DOHH2 (cell line): ENCODE results near the gene PYURF.
"Not testable (repeated sequence)": the region's sequence is repeated elsewhere in the genome, so short reads cannot be mapped to it uniquely, and the experiment has no call there.

Source experiments
- H3F3A ChIP-seq: fragments of 200-600 bp; sonication (generic), shearing (Covaris generic); 2 replicates; pipeline ENCODE4 v1.6.0; 2016; ENCODE audit warnings: antibody characterized with exemption, mild to moderate bottlenecking; ENCODE audit not compliant: control insufficient read depth, insufficient read depth
- H3K27ac ChIP-seq: fragments of 200-600 bp; sonication (generic); 2 replicates; pipeline ENCODE4 v1.5.1; 2014; ENCODE audit warnings: low read depth, mild to moderate bottlenecking, low read length, moderate library complexity
- H3K27me3 ChIP-seq: fragments of 200-600 bp; sonication (generic); 2 replicates; pipeline ENCODE4 v1.6.1; 2014; ENCODE audit warnings: mild to moderate bottlenecking, low read length, mixed read lengths; ENCODE audit not compliant: control insufficient read depth
- H3K36me3 ChIP-seq: fragments of 200-600 bp; sonication (generic); 2 replicates; pipeline ENCODE4 v1.6.1; 2014; ENCODE audit warnings: mild to moderate bottlenecking, low read length, moderate library complexity, mixed read lengths; ENCODE audit not compliant: control insufficient read depth
- H3K4me1 ChIP-seq: fragments of 200-600 bp; sonication (generic); 2 replicates; pipeline ENCODE4 v1.6.1; 2014; ENCODE audit warnings: mild to moderate bottlenecking, low read length, mixed read lengths; ENCODE audit not compliant: control insufficient read depth
- H3K4me2 ChIP-seq: fragments of 200-600 bp; sonication (generic); 2 replicates; pipeline ENCODE4 v1.6.0; 2014; ENCODE audit warnings: mild to moderate bottlenecking, low read length, moderate library complexity
- H3K4me3 ChIP-seq: fragments of 200-600 bp; sonication (generic); 2 replicates; pipeline ENCODE4 v1.5.1; 2014; ENCODE audit warnings: mild to moderate bottlenecking, low read length, mixed read lengths
- H3K79me2 ChIP-seq: fragments of 200-600 bp; sonication (generic); 2 replicates; pipeline ENCODE4 v1.6.1; 2014; ENCODE audit warnings: mild to moderate bottlenecking, low read length, mixed read lengths; ENCODE audit not compliant: control insufficient read depth
- H3K9me2 ChIP-seq: fragments of 200-600 bp; sonication (generic); replicated peaks from 2 replicates; pipeline ENCODE4 v1.6.1; 2014; ENCODE audit warnings: mild to moderate bottlenecking, low read length, mixed read lengths; ENCODE audit not compliant: control insufficient read depth
- H3K9me3 ChIP-seq: fragments of 200-600 bp; sonication (generic); 2 replicates; pipeline ENCODE4 v1.6.1; 2014; ENCODE audit warnings: antibody characterized with exemption, low read length, mixed read lengths; ENCODE audit not compliant: control insufficient read depth, insufficient read depth
- H4K20me1 ChIP-seq: fragments of 200-600 bp; sonication (generic); 2 replicates; pipeline ENCODE4 v1.6.0; 2014; ENCODE audit warnings: low read depth, mild to moderate bottlenecking, antibody characterized with exemption, low read length, moderate library complexity; ENCODE audit not compliant: control insufficient read depth, insufficient read depth
- EZH2phosphoT487 ChIP-seq: fragments of 200-600 bp; sonication (generic); IDR thresholded peaks from 2 replicates; pipeline ENCODE4 v1.6.1; 2017; ENCODE audit warnings: borderline replicate concordance, mild to moderate bottlenecking, antibody characterized with exemption, low read length, moderate library complexity, mixed read lengths
- TF ChIP-seq, protein P1 (sequence below): fragments of 200-600 bp; sonication (generic); IDR thresholded peaks from one replicate; pipeline ENCODE4 v1.5.1; 2014; ENCODE audit warnings: antibody characterized with exemption, mild to moderate bottlenecking, low read depth, low read length; ENCODE audit not compliant: poor library complexity, severe bottlenecking

PYURF gene

DNA sequence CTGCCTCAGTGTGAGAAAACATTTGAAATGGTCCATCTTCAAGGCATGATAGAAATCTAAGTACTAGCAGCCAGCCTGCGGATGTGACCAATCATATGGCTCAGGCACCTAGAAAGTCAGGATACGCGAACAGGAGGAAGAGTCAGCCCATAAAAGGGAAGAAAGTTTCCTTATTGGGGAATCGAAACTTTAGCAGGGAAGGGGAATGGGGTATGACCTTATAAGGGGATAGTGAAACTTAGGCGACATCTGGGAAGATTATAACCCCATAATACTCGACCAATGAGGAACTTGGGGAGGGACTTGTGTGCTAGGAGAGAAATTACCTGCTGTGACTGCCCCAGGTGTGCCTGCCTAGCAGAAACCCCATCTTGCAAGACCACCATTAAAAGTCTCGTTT is 26.2 kb upstream of the PYURF start:
- H3F3A ChIP-seq: no peaks in the 10 kb centered on the region
- no peak overlapping the region for H3K27ac ChIP-seq
- no peak overlapping the region for H3K4me3 ChIP-seq
- no peaks in the 10 kb centered on the region for H3K9me2 ChIP-seq
- TF ChIP-seq, protein P1, sequence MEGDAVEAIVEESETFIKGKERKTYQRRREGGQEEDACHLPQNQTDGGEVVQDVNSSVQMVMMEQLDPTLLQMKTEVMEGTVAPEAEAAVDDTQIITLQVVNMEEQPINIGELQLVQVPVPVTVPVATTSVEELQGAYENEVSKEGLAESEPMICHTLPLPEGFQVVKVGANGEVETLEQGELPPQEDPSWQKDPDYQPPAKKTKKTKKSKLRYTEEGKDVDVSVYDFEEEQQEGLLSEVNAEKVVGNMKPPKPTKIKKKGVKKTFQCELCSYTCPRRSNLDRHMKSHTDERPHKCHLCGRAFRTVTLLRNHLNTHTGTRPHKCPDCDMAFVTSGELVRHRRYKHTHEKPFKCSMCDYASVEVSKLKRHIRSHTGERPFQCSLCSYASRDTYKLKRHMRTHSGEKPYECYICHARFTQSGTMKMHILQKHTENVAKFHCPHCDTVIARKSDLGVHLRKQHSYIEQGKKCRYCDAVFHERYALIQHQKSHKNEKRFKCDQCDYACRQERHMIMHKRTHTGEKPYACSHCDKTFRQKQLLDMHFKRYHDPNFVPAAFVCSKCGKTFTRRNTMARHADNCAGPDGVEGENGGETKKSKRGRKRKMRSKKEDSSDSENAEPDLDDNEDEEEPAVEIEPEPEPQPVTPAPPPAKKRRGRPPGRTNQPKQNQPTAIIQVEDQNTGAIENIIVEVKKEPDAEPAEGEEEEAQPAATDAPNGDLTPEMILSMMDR: no peak
- no peak for TF ChIP-seq EZH2phosphoT487
- no peaks in the 10 kb centered on the region for H3K36me3 ChIP-seq
- no peak overlapping the region for H3K4me2 ChIP-seq
- H4K20me1 ChIP-seq: no peaks in the 10 kb centered on the region
- no peaks in the 10 kb centered on the region for H3K27me3 ChIP-seq
- no peaks in the 10 kb centered on the region for H3K4me1 ChIP-seq
- H3K9me3 ChIP-seq: no peaks in the 10 kb centered on the region
- H3K79me2 ChIP-seq: no peaks in the 10 kb centered on the region

DNA sequence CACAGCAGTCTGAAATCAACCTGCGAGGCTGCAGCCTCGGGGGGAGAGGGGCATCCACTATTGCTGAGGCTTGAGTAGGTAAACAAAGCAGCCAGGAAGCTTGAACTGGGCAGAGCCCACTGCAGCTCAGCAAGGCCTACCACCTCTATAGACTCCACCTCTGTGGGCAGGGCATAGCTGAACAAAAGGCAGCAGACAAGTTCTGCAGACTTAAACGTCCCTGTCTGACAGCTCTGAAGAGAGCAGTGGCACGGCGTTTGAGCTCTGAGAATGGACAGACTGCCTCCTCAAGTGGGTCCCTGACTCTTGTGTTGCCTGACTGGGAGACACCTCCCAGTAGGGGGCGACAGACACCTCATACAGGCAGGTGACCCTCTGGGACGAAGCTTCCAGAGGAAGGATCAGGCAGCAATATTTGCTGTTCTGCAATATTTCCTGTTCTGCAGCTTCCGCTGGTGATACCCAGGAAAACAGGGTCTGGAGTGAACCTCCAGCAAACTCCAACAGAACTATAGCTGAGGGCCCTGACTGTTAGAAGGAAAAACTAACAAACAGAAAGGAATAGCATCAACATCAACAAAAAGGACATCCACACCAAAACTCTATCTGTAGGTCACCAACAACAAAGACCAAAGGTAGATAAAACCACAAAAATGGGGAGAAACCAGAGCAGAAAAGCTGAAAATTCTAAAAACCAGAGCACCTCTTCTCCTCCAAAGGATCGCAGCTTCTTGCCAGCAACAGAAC is 15.9 kb upstream of the PYURF start:
- not testable (repeated sequence) for H3K9me2 ChIP-seq, H3K36me3 ChIP-seq, H3K4me1 ChIP-seq, H3K9me3 ChIP-seq, H3K79me2 ChIP-seq, H4K20me1 ChIP-seq, H3K27ac ChIP-seq, H3K27me3 ChIP-seq, H3F3A ChIP-seq, H3K4me2 ChIP-seq, H3K4me3 ChIP-seq
- TF ChIP-seq, protein P1: peak; percentile 62

DNA sequence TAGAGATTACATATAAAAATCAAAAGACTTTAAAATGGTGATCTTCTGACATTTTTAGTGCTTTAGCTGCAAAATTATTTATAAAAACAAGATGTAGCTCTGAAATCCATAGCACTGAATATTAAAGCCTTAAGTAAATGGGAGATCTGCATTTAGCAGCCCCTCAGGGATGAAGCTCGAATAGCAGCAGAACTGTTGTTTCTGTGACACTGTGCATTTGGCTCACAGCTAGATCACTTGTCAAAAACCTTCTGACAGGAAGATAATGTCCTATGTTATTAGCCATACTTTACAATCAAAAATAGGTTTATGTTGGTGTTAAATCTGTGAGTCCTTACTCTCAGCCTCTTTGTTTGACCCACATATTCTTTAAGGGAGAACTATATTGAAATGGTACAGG is 14.1 kb upstream of the PYURF start:
- Histone ChIP-seq H3K4me1 (no peaks in the 10 kb centered on the region), H3K27ac (no peak overlapping the region), H3K9me2 (no peaks in the 10 kb centered on the region), H3K4me2 (no peak overlapping the region), H3K27me3 (no peaks in the 10 kb centered on the region; the same call in 1 of the 2 replicates), H3F3A (no peaks in the 10 kb centered on the region), H3K36me3 (no peaks in the 10 kb centered on the region), H3K4me3 (no peak overlapping the region), H3K9me3 (no peaks in the 10 kb centered on the region), H3K79me2 (no peaks in the 10 kb centered on the region), H4K20me1 (no peaks in the 10 kb centered on the region)
- TF ChIP-seq EZH2phosphoT487: no peak
- TF ChIP-seq, protein P1: no peak
